OCI-LY7 (cell line): Measurements from ENCODE around the gene LIN52. TPM values are rescaled to one million over a fixed set of nuclear protein-coding genes. Genes with fewer than 3 reads are reported as not detected.

Experiments
- BruUV-seq: library from RNA; stranded (reverse); fragments of 400-500 nt; replicated peaks from 2 replicates; lab custom pipeline; 2021; lab: Mats Ljungman, UMichigan
- CTCF ChIA-PET: fragments of 300-600 bp; sonication (Branson Sonifier 250); formaldehyde crosslinking; loops from one replicate; lab custom pipeline; 2022; ENCODE audit warnings: antibody characterized with exemption; ENCODE audit not compliant: unreplicated experiment; lab: Charles Lee
- POLR2A ChIA-PET: fragments of 300-600 bp; sonication (Branson Sonifier 250); formaldehyde crosslinking; loops from one replicate; lab custom pipeline; 2022; ENCODE audit warnings: antibody characterized with exemption; lab: Charles Lee
- DNase-seq: peaks from one replicate; pipeline ENCODE4 v3.0.0-alpha.2; 2015; ENCODE audit warnings: low spot score
- H2AFZ ChIP-seq: fragments of 200-600 bp; sonication (generic), shearing (Covaris generic); 2 replicates; pipeline ENCODE4 v1.6.1; 2014; ENCODE audit warnings: mild to moderate bottlenecking, antibody characterized with exemption, low read length, moderate library complexity
- H3K27ac ChIP-seq: fragments of 200-600 bp; sonication (generic); 2 replicates; pipeline ENCODE4 v1.5.1; 2014; ENCODE audit warnings: mixed run types, low read depth, mild to moderate bottlenecking, moderate library complexity, low read length, inconsistent platforms; ENCODE audit not compliant: poor library complexity, severe bottlenecking
- H3K36me3 ChIP-seq: fragments of 200-600 bp; sonication (generic); 2 replicates; pipeline ENCODE4 v1.6.1; 2014; ENCODE audit warnings: mild to moderate bottlenecking, antibody characterized with exemption, low read length, moderate library complexity, mixed read lengths; ENCODE audit not compliant: insufficient read depth
- H3K4me1 ChIP-seq: fragments of 200-600 bp; sonication (generic); 2 replicates; pipeline ENCODE4 v1.5.1; 2014; ENCODE audit warnings: mild to moderate bottlenecking, low read length; ENCODE audit not compliant: insufficient read depth, poor library complexity, severe bottlenecking
- H3K4me2 ChIP-seq: fragments of 200-600 bp; sonication (generic); 2 replicates; pipeline ENCODE4 v1.6.1; 2014; ENCODE audit warnings: mild to moderate bottlenecking, low read length
- H3K4me3 ChIP-seq: fragments of 200-600 bp; sonication (generic); 2 replicates; pipeline ENCODE4 v1.5.1; 2014; ENCODE audit warnings: mild to moderate bottlenecking, low read depth, low read length; ENCODE audit not compliant: poor library complexity, severe bottlenecking
- H3K79me2 ChIP-seq: fragments of 200-600 bp; sonication (generic); 2 replicates; pipeline ENCODE4 v1.6.1; 2016; ENCODE audit warnings: low read depth, mild to moderate bottlenecking, low read length, moderate library complexity, mixed read lengths; ENCODE audit not compliant: insufficient read depth
- H3K9me2 ChIP-seq: fragments of 200-600 bp; sonication (generic); 2 replicates; pipeline ENCODE4 v1.6.1; 2016; ENCODE audit warnings: mild to moderate bottlenecking, low read length, mixed read lengths; ENCODE audit not compliant: insufficient read depth
- H3K9me3 ChIP-seq: fragments of 200-600 bp; sonication (generic); 2 replicates; pipeline ENCODE4 v1.6.1; 2014; ENCODE audit warnings: mild to moderate bottlenecking, mixed run types, low read length, mixed read lengths
- H4K20me1 ChIP-seq: fragments of 200-600 bp; sonication (generic); 2 replicates; pipeline ENCODE4 v1.6.1; 2014; ENCODE audit warnings: mild to moderate bottlenecking, antibody characterized with exemption, low read length, moderate library complexity, mixed read lengths; ENCODE audit not compliant: insufficient read depth
- CTCF ChIP-seq: fragments of 200-600 bp; sonication (generic); conservative IDR thresholded peaks from 2 replicates; pipeline ENCODE4 v1.5.1; 2014; ENCODE audit warnings: mild to moderate bottlenecking, antibody characterized with exemption, low read length, moderate library complexity, mixed read lengths
- EZH2phosphoT487 ChIP-seq: fragments of 200-600 bp; sonication (generic); IDR thresholded peaks from 2 replicates; pipeline ENCODE4 v1.6.1; 2018; ENCODE audit warnings: low read depth, borderline replicate concordance, mild to moderate bottlenecking, mixed run types, antibody characterized with exemption, low read length, moderate library complexity, mixed read lengths
- intact Hi-C: fragments of 100-400 bp; cut with micrococcal nuclease; formaldehyde crosslinking; loops from one replicate; pipeline ENCODE4 v1.10.0; 2022; ENCODE audit not compliant: unreplicated experiment
- total RNA-seq, 2 experiments: library from RNA; depleted of rRNA in 1 of 2; stranded (reverse); fragments of >200 nt in 1 of 2; shearing (Covaris generic) in 1 of 2; gene quantifications; 2 replicates each; pipeline ENCODE4 v1.2.3, GENCODE V29; 2014 to 2022

Gene LIN52
- total RNA-seq, 2 experiments from 2014 or later = 9.8 to 18.0 TPM

- no peaks in the 10 kb centered on the region for H3K9me2 ChIP-seq
- intact Hi-C loops = loop anchor here (1.0 kb wide), 1 partner anchor 33 kb away; no protein-coding TSS in a partner anchor
- no peaks in the 10 kb centered on the region for H3K4me1 ChIP-seq
- no peak overlapping the region for H2AFZ ChIP-seq
- peak; percentile 72 for DNase-seq
- no peaks in the 10 kb centered on the region for H3K79me2 ChIP-seq
- no peaks in the 10 kb centered on the region for H4K20me1 ChIP-seq
- CTCF ChIA-PET = no interaction called here
- H3K9me3 ChIP-seq = no peaks in the 10 kb centered on the region
- H3K4me3 ChIP-seq = no peak overlapping the region
- no TSS peak for BruUV-seq
- H3K36me3 ChIP-seq = no peaks in the 10 kb centered on the region
- H3K27ac ChIP-seq = no peak overlapping the region
- H3K4me2 ChIP-seq = peak overlapping the region; percentile 53
- TF ChIP-seq EZH2phosphoT487 (no peak), CTCF (peak; percentile 89)
- POLR2A ChIA-PET = interaction anchor here (1.1 kb wide), 1 partner anchor 77 kb away, joined by 3 read pairs; no protein-coding TSS in a partner anchor
Observed at GRCh38 chr14:74217672-74218448, 133.1 kb downstream of the LIN52 start.

- H3K4me1 ChIP-seq = no peaks in the 10 kb centered on the region
- H3K9me2 ChIP-seq = no peaks in the 10 kb centered on the region
- TF ChIP-seq EZH2phosphoT487 = no peak
- no peak for TF ChIP-seq CTCF
- H3K36me3 ChIP-seq = no peaks in the 10 kb centered on the region
- H3K9me3 ChIP-seq = no peaks in the 10 kb centered on the region
- intact Hi-C loops = no loop called here
- H3K4me2 ChIP-seq = no peak overlapping the region
- ChIA-PET POLR2A (interaction anchor here (1.1 kb wide), 1 partner anchor 78 kb away, joined by 3 read pairs; no protein-coding TSS in a partner anchor), CTCF (no interaction called here)
- no peak overlapping the region for H2AFZ ChIP-seq
- no peak overlapping the region for H3K27ac ChIP-seq
- DNase-seq = no peak
- BruUV-seq = no TSS peak
- no peaks in the 10 kb centered on the region for H4K20me1 ChIP-seq
- H3K79me2 ChIP-seq = no peaks in the 10 kb centered on the region
- H3K4me3 ChIP-seq = no peak overlapping the region
Observed at GRCh38 chr14:74218462-74218861, 133.7 kb downstream of the LIN52 start.
